Hair follicle dermal papilla cell (primary cell): ENCODE results near the gene DAPL1. TPM values are rescaled to one million over a fixed set of nuclear protein-coding genes. Genes with fewer than 3 reads are reported as not detected.

Source experiments
- total RNA-seq: library from RNA; depleted of rRNA; stranded (reverse); fragments of >200 nt; gene quantifications from 2 replicates; pipeline ENCODE4 v1.2.3, GENCODE V29; 2012

Gene DAPL1, protein sequence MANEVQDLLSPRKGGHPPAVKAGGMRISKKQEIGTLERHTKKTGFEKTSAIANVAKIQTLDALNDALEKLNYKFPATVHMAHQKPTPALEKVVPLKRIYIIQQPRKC
- 0.61 TPM in 1 of 2 replicates, not detected in the other for total RNA-seq

DNA sequence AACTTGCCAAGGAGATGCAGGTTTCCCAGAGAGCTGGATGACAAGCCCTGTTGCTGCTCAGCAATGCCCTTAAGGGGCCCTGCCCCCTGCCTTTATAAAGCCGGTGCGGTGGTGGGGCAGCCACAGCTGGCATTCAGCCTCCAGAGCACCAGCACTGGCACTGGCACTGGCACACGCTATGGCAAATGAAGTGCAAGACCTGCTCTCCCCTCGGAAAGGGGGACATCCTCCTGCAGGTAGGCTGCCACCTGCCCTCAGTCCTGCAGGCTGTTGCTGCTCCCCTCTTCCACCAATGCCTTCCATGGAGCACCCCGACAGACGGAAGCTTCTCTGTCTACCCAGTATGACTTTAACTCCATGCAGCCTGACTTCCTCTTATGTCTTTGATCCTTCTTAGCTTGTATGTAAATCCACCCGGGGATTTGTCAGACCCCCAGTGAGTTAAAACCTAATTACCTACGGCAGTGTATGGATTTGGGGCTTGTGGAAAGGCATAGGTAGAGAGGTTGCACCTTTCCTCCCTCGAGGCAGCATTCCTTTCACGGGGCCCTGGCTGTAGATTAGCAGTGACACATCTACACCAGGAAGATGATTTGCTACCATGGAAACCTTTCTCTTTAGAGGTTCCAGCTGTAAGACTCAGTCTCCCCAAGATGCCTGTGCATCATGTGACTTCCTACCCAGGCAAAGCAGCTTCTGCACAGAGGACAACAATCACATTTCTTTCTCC is at the start of gene DAPL1:
DAPL1 (plus strand) TSS at position 123 of the 730 bp plus-strand sequence; CDS start at position 179, 56 bp downstream.

Other genes starting within 250 kb of the DAPL1 start
- 34.7 and 40.4 TPM in 2 replicates for gene TANC1, start 173.3 kb downstream of the DAPL1 start, total RNA-seq